ENCODE results near the gene RAPGEF3.

GRCh38 chr12:47797441-47797840 lies 38.8 kb upstream of the RAPGEF3 start:
- TF ChIP-seq CTCF (IDR thresholded peaks at IDR 0.05; ENCODE audit: borderline replicate concordance, extremely low read depth, low read length, poor library complexity, severe bottlenecking) (peak; percentile 64), EZH2 (IDR thresholded peaks at IDR 0.05; ENCODE audit: borderline replicate concordance, low read depth, low read length, severe bottlenecking) (no peak)
